Epithelial cell of esophagus (primary cell): ENCODE results near the gene ZAP70.

Source experiments
- DNase-seq: peaks from one replicate; pipeline ENCODE4 v3.0.0; 2010; ENCODE audit warnings: low read depth
- H3K4me3 ChIP-seq: 2 replicates; pipeline ENCODE4 v1.5.1; 2011; ENCODE audit warnings: mild to moderate bottlenecking, low read length, control low read depth
- TF ChIP-seq, protein P1 (sequence below): IDR thresholded peaks from 2 replicates; pipeline ENCODE4 v1.5.1; 2011; ENCODE audit warnings: low read depth, mild to moderate bottlenecking, low read length, control low read depth, inconsistent platforms; ENCODE audit not compliant: insufficient read depth; ENCODE audit errors: missing control alignments

ZAP70 gene

DNA sequence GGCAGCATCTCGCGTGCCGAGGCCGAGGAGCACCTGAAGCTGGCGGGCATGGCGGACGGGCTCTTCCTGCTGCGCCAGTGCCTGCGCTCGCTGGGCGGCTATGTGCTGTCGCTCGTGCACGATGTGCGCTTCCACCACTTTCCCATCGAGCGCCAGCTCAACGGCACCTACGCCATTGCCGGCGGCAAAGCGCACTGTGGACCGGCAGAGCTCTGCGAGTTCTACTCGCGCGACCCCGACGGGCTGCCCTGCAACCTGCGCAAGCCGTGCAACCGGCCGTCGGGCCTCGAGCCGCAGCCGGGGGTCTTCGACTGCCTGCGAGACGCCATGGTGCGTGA is 10.7 kb downstream of the ZAP70 start:
- TF ChIP-seq, protein P1, sequence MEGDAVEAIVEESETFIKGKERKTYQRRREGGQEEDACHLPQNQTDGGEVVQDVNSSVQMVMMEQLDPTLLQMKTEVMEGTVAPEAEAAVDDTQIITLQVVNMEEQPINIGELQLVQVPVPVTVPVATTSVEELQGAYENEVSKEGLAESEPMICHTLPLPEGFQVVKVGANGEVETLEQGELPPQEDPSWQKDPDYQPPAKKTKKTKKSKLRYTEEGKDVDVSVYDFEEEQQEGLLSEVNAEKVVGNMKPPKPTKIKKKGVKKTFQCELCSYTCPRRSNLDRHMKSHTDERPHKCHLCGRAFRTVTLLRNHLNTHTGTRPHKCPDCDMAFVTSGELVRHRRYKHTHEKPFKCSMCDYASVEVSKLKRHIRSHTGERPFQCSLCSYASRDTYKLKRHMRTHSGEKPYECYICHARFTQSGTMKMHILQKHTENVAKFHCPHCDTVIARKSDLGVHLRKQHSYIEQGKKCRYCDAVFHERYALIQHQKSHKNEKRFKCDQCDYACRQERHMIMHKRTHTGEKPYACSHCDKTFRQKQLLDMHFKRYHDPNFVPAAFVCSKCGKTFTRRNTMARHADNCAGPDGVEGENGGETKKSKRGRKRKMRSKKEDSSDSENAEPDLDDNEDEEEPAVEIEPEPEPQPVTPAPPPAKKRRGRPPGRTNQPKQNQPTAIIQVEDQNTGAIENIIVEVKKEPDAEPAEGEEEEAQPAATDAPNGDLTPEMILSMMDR, result no peak
- no peak overlapping the region for H3K4me3 ChIP-seq
- no peak for DNase-seq

DNA sequence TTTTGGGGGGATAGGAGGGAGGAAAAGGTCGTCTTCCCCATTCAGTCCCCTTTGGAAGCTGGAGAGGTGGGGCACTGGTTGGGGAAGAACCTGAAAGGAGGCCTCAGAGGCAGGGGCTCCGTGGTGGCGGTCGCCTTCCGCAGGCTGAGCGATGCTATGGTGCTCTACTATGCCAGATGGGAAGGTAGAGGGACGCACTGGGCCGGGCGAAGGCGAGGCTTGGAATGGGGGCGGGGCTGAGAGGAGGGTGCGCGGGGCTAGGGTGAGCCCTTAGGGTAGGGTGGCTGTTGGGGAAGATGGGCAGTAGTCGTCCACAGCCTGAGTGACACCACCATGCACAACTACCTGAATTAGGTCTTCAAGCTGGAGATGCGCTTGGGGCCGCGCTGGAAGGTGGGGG is 11.1 kb downstream of the ZAP70 start:
- DNase-seq, result no peak
- TF ChIP-seq, protein P1, result no peak
- H3K4me3 ChIP-seq, result no peak overlapping the region

DNA sequence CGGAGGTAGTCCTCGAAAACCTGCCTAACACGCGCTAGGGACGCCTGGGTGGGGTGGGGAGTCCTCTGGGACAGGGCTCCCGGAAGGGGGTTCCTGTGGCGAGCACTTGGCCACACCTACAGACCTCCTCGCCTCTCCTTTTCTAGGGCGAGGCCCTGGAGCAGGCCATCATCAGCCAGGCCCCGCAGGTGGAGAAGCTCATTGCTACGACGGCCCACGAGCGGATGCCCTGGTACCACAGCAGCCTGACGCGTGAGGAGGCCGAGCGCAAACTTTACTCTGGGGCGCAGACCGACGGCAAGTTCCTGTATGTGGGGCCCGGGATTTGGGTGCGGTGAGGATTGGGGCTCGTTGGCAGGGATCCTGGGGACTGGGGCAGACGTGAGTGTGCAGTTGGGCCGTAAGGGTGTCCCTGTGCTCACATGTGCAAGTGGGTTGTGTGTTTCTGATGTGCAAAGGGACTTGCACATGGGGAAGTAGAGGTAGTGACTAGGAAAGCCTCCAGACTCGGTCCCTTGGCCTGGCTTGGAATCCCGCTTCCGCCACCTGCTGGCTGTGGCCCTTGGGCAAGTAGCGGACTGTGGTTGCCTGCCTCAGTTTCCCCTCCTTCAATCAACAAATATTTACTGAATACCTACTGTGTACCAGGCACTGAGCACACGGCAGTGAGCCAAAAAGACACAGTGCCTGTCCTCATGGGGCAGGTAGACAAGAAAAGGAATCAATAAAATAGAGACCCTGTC is 11.7 kb downstream of the ZAP70 start:
- no peak overlapping the region for H3K4me3 ChIP-seq
- DNase-seq, result no peak
- TF ChIP-seq, protein P1, result no peak

- no peak for DNase-seq
These were observed 13.1 kb downstream of the ZAP70 start for GRCh38 chr2:97726261-97727064.

DNA sequence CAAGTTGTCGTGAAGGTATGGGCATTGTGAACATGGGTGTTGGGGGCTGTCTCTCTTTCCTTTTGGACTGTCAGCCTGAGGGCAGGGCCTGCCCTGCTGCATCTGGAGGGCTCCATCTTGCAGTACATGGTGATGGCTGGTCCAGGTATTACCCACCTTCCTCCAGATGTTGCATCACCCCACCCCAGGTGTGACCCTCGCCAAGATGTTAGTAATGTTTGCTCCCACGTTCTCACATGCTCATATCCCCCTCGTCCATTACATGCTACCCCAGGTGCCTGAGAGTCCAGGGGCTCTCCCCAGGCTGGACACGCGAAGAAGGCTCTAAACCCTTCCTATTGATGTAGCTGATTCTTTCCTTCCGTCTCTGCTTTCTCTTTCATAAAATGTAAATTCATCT is 13.9 kb downstream of the ZAP70 start:
- TF ChIP-seq, protein P1, result no peak
- no peak overlapping the region for H3K4me3 ChIP-seq
- no peak for DNase-seq

More at GRCh38 chr2:97726261-97727064, 13.1 kb downstream of the ZAP70 start:
- TF ChIP-seq, protein P1, result no peak
- H3K4me3 ChIP-seq, result no peak overlapping the region

DNA sequence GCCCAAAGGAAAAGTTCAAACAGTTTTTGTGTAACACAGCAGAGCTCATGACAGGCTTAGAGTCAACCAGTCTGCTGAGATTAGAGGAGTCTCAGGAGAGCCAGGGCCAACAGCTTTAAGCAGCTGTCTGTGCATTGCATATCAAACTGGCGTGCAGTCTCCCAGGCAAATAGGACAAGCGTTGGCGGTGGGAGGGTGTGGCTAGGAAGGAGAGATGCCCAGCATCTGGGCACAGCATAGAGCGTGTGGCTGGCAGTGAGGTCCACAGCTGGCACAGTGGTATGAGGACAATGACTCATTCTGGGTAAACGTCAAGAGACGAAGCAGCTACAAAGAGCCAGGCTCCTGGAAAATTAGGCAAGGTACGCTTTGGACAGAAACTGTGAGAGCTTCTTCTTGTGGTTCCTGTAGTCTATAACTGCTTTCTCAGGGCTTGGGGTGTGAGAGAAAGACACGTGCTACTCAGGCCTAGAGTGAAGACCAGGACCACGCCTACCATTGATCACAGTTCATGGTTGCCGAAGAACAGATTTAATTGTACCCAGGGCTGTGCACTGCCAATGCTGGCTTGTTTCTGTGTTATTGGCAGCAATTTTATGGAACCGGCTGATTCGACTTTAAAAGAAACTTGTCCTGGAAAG is 14.8 kb downstream of the ZAP70 start:
- H3K4me3 ChIP-seq, result no peak overlapping the region
- peak; percentile 59 for DNase-seq
- TF ChIP-seq, protein P1, result no peak
